KBM-7 (cell line): ENCODE data around the gene ZNF488.

Source experiments
- DNase-seq: peaks from one replicate; pipeline ENCODE4 v3.0.0-alpha.2; 2015
- in situ Hi-C: fragments of 300-500 bp; cut with MboI; formaldehyde crosslinking; loops from 2 replicates; pipeline ENCODE4 v1.14.3; 2020; ENCODE audit warnings: low sequenced_read_pairs, low pct_unique_long_range_greater_than_20kb, mixed read lengths

Gene ZNF488

GRCh38 chr10:47370015-47370767 is 13.9 kb downstream of the ZNF488 start:
- in situ Hi-C loops = no loop called here
- no peak for DNase-seq

GRCh38 chr10:47369251-47369894 is 14.7 kb downstream of the ZNF488 start:
- in situ Hi-C loops = no loop called here
- no peak for DNase-seq

- in situ Hi-C loops = no loop called here
- DNase-seq = no peak
Measured at GRCh38 chr10:47368431-47369180, 15.5 kb downstream of the ZNF488 start.

GRCh38 chr10:47367646-47368045 is 16.4 kb downstream of the ZNF488 start:
- in situ Hi-C loops = no loop called here
- DNase-seq = no peak

- in situ Hi-C loops = no loop called here
- DNase-seq = no peak
Measured at GRCh38 chr10:47366731-47367460, 17.2 kb downstream of the ZNF488 start.

- DNase-seq = no peak
Measured at GRCh38 chr10:47366181-47366631, 17.9 kb downstream of the ZNF488 start.

GRCh38 chr10:47365431-47366180 is 18.5 kb downstream of the ZNF488 start:
- DNase-seq = no peak
- in situ Hi-C loops = no loop called here

More at GRCh38 chr10:47366181-47366631, 17.9 kb downstream of the ZNF488 start:
- in situ Hi-C loops = no loop called here

GRCh38 chr10:47364911-47365310 is 19.2 kb downstream of the ZNF488 start:
- DNase-seq = no peak
- in situ Hi-C loops = no loop called here

GRCh38 chr10:47364366-47364765 is 19.7 kb downstream of the ZNF488 start:
- in situ Hi-C loops = no loop called here
- no peak for DNase-seq

GRCh38 chr10:47363781-47364180 is 20.3 kb downstream of the ZNF488 start:
- no peak for DNase-seq

GRCh38 chr10:47362199-47362598 is 21.9 kb downstream of the ZNF488 start:
- DNase-seq = no peak
- in situ Hi-C loops = no loop called here

More at GRCh38 chr10:47363781-47364180, 20.3 kb downstream of the ZNF488 start:
- in situ Hi-C loops = no loop called here

- DNase-seq = peak; percentile 27
- in situ Hi-C loops = no loop called here
Measured at GRCh38 chr10:47361293-47361692, 22.8 kb downstream of the ZNF488 start.

GRCh38 chr10:47360419-47361040 is 23.6 kb downstream of the ZNF488 start:
- DNase-seq = no peak
- in situ Hi-C loops = no loop called here

GRCh38 chr10:47359626-47360418 is 24.3 kb downstream of the ZNF488 start:
- no peak for DNase-seq
- in situ Hi-C loops = no loop called here

- in situ Hi-C loops = no loop called here
- DNase-seq = no peak
Measured at GRCh38 chr10:47359101-47359500, 25.0 kb downstream of the ZNF488 start.

GRCh38 chr10:47358457-47358856 is 25.6 kb downstream of the ZNF488 start:
- in situ Hi-C loops = no loop called here

GRCh38 chr10:47357911-47358310 is 26.2 kb downstream of the ZNF488 start:
- in situ Hi-C loops = no loop called here
- no peak for DNase-seq

More at GRCh38 chr10:47358457-47358856, 25.6 kb downstream of the ZNF488 start:
- no peak for DNase-seq
